GM18909 (cell line): ENCODE measurements around the gene DLK2.
"Not testable (repeated sequence)": the region's sequence is repeated elsewhere in the genome, so short reads cannot be mapped to it uniquely, and the experiment has no call there.

ENCODE experiments used
- ATAC-seq: cut with Tn5 transposase; IDR thresholded peaks from one replicate; pipeline ENCODE4 v1.9.1; 2021; ENCODE audit warnings: mild to moderate bottlenecking; ENCODE audit not compliant: unreplicated experiment, poor library complexity

Gene DLK2

DNA sequence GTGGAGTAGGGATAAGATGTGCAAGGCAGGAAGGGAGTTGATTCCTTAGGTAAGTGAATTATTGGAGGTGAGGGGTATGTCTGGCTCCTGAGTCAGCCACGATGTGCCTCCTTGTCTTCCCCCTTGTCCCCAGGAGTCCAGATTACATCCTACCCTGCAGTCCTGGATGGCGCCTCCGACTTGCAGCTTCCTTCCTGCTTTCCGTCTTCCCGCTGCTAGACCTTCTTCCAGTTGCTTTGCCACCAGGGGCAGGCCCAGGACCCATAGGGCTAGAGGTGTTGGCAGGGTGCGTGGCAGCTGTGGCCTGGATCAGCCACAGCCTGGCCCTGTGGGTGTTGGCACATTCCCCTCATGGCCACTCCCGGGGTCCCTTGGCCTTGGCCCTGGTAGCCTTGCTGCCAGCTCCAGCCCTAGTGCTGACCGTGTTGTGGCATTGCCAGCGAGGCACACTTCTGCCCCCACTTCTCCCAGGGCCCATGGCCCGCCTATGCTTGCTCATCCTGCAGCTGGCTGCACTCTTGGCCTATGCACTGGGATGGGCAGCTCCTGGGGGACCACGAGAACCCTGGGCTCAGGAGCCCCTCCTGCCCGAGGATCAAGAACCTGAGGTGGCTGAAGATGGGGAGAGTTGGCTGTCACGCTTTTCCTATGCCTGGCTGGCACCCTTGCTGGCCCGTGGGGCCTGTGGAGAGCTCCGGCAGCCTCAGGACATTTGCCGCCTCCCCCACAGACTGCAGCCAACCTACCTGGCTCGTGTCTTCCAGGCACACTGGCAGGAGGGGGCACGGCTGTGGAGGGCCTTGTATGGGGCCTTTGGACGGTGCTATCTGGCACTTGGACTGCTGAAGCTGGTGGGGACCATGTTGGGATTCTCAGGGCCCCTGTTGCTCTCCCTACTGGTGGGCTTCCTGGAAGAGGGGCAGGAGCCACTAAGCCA is 23.1 kb downstream of the DLK2 start:
- ATAC-seq = no peak

DNA sequence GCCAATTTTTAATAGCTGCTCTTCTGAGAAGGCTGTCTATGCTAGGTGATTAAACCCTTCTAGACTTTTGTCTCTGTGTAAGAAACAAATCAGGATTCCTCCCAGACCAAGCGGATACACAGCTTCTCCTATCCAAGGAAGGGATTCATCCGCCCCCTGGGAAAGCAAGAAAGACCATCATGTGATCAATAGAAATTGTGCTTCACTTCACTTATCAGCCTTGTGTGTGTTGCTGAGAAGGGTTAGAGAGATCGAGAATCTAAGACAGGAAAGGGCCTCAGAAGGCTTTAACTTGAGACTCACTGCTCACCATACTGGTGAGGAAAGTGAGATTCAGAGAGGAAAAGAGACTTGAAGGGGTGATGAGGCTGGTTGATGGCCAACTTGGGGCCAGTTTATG is 26.5 kb downstream of the DLK2 start:
- ATAC-seq = no peak

- ATAC-seq = no peak
These were observed 27.2 kb downstream of the DLK2 start for GRCh38 chr6:43428112-43428570.

DNA sequence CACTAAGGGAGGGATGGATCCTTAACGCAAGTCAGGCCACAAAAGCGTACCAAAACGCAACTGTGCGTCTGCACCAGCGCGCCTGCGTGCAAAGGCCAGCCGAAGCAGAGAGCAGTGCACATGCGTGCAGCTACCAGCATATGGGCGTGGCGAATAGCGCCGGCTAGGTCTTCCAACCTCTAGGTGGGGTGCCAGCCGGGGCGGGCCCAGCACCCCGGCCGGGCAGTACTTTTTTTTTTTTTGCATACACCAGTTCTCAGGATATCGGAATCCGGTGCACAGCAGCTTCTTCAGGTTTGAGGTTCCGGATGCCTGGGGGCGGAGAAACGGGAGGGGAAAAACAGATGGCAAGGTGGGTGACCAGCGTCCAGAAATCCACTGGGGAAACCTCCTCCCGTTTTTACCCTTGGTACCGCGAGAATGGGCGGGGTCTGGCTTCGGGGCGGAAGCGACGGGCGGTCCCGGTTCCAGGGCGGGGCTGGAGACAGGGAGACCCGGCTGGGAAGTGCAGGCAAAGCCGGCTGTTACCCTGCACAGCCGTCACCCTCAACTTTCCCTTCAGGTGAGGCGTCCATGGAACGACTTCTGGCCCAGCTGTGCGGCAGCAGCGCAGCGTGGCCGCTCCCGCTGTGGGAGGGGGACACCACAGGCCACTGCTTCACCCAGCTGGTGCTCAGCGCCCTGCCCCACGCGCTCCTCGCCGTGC is 27.8 kb downstream of the DLK2 start, which contains the start of gene ABCC10:
Gene ABCC10, plus strand, starts transcription at position 136 of the 706 bp plus-strand sequence. Its CDS starts 438 bp downstream, at position 574.
- ATAC-seq = peak; percentile 92

- ATAC-seq = no peak
These were observed 28.4 kb downstream of the DLK2 start for GRCh38 chr6:43426928-43427405.

DNA sequence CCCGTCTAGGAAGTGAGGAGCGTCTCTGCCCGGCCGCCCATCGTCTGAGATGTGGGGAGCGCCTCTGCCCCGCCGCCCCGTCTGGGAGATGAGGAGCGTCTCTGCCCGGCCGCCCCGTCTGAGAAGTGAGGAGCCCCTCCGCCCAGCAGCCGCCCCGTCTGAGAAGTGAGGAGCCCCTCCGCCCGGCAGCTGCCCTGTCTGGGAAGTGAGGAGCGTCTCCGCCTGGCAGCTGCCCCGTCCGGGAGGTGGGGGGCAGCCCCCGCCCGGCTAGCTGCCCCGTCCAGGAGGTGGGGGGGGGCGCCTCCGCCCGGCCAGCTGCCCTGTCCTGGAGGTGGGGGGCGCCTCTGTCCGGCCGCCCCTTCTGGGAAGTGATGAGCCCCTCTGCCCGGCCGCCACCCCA is 30.3 kb downstream of the DLK2 start:
- not testable (repeated sequence) for ATAC-seq

DNA sequence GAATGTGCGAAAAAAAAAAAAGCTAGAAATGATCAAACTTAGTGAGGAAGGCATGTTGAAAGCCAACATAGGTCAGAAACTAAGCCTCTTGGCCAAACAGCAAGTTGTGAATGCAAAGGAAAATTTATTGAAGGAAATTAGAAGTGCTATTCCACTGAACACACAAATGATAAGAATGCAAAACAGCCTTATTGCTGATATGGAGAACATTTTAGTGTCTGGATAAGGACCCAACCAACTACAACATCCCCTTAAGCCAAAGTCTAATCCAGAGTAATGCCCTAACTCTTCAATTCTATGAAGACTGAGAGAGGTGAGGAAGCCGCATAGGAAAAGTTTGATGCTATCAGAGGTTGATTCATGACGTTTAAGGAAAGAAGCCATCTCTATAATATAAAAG is 33.5 kb downstream of the DLK2 start:
- ATAC-seq = no peak

GRCh38 chr6:43420012-43420709 is 35.2 kb downstream of the DLK2 start:
- no peak for ATAC-seq

- no peak for ATAC-seq
These were observed 38.4 kb downstream of the DLK2 start for GRCh38 chr6:43416935-43417334.

DNA sequence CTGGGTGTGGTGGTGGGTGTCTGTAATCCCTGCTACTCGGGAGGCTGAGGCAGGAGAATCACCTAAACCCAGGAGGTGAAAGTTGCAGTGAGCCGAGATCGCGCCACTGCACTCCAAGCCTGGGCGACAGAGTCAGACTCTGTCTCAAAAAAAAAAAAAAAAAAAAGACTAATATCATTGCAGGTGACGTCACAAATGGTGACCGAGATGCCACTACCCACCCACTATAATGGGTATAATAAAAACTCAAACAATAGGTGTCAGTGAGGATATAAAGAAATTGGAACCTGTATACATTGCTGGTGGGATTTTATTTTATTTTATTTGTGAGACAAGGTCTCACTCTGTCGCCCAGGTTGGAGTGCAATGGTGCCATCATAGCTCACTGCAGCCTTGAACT is 40.1 kb downstream of the DLK2 start:
- ATAC-seq = not testable (repeated sequence)

DNA sequence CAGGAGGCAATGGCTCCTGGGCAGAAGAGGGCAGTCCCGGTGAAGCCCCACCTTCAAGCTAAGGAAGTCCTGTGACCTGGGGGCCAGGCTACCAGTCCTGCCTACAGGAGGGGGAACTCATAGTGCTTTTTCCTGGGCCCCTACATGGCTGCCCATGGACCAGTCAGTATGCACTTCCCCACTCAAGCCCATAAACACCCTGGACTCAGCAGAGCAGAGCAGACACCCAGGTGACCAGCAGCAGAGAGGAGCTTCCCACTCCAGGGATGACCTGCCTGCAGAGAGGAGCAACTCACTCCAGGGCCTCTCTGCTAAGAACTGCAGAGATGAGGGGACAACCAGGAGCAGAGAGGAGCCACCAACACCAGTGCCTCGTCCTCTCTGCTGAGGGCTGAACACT is 42.3 kb downstream of the DLK2 start:
- no peak for ATAC-seq

DNA sequence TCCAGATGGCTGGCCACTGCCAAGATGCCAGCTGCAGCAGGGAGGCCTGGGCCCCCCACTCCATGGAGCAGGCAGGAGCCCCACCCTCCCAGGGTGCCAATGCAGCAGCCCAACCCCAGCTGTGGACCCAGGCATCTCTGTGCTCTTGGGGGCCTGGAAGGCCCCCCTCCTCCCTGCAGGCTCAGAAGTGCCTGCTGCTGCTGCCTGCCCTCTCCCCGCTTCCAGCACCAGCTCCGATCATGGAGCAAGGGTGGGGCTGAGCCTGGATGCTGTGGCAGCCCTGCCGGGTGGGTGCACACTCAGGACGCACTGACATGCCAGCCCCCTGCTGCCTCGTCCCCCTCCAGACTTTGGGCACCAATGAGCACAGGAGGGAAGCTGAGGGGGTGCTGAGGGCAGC is 42.8 kb downstream of the DLK2 start:
- no peak for ATAC-seq

DNA sequence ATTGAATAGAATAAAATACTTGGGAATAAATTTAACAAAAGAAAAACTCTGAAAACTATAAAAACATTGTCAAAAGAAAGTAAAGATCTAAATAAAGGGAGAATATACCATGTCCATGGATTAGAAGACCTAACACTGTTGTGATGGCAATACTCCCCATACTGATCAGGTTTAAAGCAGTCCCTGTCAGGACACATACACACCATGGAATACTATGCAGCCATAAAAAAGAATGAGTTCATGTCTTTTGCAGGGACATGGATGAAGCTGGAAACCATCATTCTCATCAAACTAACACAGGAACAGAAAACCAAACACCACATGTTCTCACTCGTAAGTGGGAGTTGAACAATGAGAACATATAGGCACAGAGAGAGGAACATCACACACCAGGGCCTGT is 44.6 kb downstream of the DLK2 start:
- not testable (repeated sequence) for ATAC-seq

- ATAC-seq = no peak
These were observed 47.1 kb downstream of the DLK2 start for GRCh38 chr6:43408259-43408658.

- ATAC-seq = no peak
These were observed 48.1 kb downstream of the DLK2 start for GRCh38 chr6:43407296-43407695.

DNA sequence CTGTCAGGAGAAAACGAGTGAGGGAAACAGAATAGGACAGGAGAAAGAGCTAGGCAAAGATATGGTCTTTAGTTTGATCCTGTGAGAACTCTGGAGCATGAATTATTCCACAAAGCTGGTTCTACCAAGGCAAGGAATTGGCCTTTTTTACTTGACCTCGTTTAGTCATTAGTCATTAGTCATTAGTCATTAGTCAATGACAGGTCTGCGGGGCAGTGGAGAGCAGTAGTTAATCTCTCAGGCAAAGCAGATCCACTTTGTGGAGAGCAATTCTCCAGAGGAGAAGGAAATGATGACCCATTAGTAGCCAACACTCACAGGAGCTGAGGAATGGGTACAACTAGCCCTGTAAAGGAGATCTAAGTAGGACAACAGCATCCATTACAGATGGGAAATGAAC is 50.0 kb downstream of the DLK2 start:
- no peak for ATAC-seq

DNA sequence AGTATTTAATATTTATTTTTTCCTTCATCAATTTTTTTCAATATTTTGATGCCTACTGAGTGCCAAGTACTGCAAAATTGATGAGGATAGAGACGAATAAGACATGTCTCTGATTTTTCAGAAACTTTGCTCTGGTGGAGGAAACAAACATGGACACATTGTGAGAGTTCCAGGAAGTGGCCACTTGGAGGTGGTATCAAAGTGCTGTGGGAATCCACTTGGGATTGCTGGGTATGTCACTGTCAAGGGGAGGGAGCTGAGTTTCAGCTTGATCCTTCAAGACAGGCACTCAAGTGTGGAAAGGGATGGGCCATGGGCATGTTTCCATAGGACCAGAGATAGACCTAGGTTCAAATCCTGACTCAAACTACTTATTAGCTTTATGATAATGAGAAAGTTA is 52.5 kb downstream of the DLK2 start:
- no peak for ATAC-seq

DNA sequence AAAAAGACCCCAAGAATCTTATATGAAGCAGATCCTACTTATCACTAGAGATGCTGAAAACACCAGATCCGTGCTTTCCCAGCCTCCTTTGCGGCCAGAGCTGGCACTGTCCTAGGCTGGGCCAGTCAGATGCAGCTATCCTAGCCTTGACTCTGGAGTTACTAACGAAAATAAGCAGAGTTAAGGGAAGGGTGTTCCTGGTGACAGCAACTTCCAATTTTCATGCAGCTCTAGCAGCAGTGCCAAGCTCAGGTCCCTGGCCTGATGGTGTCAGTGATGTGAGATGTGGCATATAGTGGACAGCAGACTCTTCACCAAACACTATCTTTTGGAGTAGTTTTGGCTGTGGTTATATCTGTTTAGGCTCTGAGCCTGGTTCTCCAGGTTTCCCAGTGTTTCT is 53.6 kb downstream of the DLK2 start:
- no peak for ATAC-seq
